GM19455 (cell line): Measurements from ENCODE around the gene AJM1.

Experiments used
- ATAC-seq: cut with Tn5 transposase; IDR thresholded peaks from one replicate; pipeline ENCODE4 v1.9.1; 2021; ENCODE audit not compliant: unreplicated experiment

Gene AJM1

DNA sequence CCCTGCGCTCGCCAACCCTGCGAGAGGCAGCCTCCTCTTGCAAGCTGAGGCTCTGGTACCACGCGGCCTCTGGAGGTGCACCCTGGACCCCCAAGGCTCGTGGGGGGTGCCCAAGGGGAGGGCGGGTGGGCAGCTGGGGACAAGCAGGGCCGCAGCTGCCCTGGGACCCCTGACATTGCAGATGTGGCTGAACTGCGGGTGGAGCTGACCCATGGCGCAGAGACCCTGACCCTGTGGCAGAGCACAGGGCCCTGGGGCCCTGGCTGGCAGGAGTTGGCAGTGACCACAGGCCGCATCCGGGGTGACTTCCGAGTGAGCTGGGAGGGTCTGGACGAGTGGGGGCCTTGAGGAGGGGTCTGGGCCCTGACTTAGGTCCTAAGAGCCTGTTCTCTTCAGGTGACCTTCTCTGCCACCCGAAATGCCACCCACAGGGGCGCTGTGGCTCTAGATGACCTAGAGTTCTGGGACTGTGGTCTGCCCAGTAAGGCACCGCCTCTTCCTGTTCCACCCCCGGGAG, 11.4 kb downstream of the AJM1 start:
- no peak for ATAC-seq

DNA sequence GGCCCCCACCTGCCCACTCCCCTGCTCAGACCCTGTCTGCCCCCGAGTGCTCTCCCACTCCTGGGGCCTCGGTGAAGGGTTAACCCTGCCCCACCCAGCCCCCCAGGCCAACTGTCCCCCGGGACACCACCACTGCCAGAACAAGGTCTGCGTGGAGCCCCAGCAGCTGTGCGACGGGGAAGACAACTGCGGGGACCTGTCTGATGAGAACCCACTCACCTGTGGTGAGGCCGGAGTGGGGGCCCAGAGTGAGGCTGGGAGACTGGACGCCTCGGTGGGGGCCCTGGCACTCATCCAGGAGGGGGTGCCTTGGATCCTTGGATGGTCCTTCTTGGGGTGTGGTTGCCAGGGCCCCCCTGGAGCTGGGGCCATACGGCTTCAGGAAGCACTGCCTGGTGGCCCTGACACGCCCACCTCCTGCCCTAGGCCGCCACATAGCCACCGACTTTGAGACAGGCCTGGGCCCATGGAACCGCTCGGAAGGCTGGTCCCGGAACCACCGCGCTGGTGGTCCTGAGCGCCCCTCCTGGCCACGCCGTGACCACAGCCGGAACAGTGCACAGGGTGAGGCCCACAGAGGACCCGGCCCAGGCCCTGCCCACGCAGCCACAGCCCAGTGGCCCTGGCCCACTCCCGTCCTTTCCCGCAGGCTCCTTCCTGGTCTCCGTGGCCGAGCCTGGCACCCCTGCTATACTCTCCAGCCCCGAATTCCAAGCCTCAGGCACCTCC, 12.0 kb downstream of the AJM1 start:
- no peak for ATAC-seq

DNA sequence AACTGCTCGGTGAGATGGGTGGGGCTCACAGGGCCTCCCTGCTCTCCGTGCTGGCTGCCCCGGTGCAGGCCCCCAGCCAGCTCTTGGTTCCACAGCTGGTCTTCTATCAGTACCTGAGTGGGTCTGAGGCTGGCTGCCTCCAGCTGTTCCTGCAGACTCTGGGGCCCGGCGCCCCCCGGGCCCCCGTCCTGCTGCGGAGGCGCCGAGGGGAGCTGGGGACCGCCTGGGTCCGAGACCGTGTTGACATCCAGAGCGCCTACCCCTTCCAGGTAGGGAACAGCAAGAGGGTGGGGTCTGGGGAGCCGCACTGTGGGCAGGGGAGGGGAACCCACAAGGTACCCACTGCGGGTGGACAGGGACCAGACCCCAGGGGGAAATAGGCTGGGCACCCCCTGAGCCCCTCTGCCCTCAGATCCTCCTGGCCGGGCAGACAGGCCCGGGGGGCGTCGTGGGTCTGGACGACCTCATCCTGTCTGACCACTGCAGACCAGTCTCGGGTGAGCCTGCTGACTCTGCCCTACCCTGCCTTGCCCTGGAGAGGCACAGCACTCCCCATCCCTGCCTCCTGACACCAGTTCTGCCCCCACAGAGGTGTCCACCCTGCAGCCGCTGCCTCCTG, 12.7 kb downstream of the AJM1 start:
- no peak for ATAC-seq

DNA sequence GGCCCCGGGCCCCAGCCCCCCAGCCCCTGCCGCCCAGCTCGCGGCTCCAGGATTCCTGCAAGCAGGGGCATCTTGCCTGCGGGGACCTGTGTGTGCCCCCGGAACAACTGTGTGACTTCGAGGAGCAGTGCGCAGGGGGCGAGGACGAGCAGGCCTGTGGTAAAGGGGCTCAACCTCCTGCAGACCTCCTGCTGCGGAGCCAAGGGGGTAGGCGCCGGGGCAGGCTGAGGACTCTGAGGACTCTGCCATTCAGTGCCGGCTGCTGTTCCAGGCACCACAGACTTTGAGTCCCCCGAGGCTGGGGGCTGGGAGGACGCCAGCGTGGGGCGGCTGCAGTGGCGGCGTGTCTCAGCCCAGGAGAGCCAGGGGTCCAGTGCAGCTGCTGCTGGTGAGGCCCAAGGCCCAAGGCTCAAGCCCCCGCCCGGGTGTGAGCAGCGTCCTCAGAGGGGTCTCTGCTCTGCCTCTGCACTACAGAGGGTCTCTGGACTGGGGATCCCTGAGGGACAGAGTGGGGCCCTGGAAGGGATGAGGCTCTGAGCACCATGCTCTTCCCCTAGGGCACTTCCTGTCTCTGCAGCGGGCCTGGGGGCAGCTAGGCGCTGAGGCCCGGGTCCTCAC, 13.3 kb downstream of the AJM1 start:
- ATAC-seq, result no peak

DNA sequence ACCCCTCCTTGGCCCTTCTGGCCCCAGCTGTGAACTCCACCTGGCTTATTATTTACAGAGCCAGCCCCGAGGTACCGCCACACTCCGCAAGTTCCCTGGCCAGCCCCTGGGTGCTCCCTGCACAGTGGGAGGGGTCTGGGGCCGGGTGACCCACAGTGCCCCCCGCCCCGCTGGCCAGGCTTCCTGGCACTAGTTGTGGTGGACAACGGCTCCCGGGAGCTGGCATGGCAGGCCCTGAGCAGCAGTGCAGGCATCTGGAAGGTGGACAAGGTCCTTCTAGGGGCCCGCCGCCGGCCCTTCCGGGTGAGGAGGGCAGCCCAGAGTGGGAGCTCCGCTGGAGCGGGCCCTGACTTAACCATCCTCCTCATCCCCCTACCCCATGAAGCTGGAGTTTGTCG, 13.8 kb downstream of the AJM1 start:
- ATAC-seq, result no peak

DNA sequence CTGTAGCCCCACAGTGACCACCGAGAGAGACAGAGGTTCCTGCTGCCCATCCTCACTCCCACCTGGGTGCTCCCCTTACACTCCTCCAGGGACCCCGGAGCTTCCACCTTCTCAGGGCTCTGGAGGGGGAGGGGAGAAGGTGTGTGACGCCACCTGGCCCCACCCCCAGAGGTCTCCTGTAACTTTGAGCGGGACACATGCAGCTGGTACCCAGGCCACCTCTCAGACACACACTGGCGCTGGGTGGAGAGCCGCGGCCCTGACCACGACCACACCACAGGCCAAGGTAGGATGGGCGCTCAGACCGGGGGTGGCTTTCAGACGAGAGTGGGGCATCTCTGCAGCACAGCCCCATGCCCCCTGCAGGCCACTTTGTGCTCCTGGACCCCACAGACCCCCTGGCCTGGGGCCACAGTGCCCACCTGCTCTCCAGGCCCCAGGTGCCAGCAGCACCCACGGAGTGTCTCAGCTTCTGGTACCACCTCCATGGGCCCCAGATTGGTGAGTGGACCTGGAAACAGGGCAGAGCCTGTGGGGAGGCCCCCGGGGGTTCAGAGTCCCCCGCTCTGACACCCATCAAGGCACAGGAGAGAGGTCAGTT, 14.4 kb downstream of the AJM1 start:
- no peak for ATAC-seq

DNA sequence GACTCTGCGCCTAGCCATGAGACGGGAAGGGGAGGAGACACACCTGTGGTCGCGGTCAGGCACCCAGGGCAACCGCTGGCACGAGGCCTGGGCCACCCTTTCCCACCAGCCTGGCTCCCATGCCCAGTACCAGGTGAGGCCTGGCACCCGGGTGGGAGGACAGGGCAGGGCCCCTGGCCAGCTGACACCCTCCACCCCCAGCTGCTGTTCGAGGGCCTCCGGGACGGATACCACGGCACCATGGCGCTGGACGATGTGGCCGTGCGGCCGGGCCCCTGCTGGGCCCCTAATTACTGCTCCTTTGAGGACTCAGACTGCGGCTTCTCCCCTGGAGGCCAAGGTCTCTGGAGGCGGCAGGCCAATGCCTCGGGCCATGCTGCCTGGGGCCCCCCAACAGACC, 14.9 kb downstream of the AJM1 start:
- no peak for ATAC-seq

DNA sequence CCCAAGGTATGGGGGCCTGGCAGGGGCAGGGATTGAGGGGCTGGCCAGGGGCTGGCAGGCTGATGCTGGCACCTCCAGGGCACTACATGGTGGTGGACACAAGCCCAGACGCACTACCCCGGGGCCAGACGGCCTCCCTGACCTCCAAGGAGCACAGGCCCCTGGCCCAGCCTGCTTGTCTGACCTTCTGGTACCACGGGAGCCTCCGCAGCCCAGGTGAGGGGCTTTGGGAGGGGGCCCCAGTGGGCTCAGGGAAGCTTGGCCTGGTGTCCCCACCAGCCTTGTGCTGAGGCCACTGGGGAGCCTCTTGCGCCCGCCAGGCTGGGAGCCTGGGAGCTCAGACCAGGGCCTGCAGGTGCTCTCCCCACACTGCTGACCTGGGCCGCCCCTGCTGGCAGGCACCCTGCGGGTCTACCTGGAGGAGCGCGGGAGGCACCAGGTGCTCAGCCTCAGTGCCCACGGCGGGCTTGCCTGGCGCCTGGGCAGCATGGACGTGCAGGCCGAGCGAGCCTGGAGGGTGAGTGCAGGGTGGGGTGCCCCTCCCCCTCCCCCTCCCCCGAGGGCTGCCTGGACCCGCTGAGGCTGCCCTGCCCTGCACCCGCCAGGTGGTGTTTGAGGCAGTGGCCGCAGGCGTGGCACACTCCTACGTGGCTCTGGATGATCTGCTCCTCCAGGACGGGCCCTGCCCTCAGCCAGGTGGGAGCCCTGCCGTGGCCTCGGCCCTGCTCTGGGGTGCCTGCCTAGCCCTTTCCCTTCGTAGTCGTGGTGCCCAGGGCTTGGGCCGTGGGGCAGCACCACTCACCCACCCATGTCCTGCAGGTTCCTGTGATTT, 15.5 kb downstream of the AJM1 start:
- no peak for ATAC-seq

DNA sequence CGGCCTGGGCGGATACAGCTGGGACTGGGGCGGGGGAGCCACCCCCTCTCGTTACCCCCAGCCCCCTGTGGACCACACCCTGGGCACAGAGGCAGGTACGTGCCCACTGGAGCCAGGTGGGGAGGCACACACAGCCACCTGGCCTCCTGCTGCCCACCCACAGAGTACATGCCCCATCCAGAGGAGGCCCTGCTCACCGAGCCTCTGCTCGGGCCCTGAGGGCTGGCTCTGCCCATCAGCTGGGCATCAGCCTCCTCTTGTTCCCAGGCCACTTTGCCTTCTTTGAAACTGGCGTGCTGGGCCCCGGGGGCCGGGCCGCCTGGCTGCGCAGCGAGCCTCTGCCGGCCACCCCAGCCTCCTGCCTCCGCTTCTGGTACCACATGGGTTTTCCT, 16.2 kb downstream of the AJM1 start:
- no peak for ATAC-seq

DNA sequence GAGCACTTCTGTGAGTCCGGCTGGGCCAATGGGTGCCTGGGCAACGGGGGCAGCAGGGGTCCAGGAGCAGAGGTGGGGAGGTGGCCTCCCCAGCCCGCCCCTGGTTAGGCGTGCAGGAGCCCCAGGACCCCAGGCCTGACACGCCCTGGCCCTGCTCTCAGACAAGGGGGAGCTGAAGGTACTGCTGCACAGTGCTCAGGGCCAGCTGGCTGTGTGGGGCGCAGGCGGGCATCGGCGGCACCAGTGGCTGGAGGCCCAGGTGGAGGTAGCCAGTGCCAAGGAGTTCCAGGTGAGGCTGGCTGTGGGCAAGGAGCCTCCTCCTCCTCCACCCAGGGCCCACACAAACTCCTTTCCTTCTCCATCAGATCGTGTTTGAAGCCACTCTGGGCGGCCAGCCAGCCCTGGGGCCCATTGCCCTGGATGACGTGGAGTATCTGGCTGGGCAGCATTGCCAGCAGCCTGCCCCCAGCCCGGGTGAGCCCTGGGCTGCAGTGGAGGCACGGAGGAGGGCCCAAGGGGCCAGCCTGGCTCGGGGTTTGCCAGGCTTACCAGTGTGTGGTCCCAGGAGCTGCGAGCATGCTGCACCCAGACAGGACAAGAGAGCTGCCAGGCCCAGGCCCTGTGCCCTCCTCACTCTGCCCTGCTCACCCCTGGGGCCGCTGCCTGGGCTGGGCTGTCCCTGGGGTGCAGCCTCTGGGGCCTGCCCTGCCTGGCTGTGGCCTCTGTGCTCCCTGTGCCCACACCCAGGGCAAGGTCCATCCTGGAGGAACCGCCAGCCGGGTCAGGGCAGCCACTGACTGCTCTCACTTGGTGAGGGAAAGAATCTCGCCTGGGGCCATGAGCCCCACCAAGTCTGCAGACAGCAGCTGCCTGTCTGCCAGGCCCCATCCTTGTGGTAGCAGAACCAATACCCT, 16.8 kb downstream of the AJM1 start:
- no peak for ATAC-seq

DNA sequence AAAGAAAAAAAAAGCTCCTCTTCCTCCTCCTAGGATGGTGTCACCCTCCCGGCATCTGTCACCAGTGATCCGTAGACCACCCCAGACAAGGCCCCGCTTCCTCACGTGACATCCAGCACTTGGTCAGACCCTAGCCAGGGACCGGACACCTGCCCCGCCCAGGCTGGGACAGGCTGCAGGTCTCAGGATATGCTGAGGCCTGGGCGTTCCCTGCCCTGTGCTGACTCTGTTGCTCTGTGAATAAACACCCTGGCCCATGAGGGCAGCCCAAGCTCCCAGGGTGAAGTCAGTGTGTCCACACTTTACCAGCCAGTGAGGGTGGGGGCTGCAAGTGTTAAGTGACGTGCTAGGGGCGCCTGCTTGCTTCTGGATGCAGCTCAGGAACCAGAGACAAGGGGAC, 18.3 kb downstream of the AJM1 start:
- no peak for ATAC-seq

DNA sequence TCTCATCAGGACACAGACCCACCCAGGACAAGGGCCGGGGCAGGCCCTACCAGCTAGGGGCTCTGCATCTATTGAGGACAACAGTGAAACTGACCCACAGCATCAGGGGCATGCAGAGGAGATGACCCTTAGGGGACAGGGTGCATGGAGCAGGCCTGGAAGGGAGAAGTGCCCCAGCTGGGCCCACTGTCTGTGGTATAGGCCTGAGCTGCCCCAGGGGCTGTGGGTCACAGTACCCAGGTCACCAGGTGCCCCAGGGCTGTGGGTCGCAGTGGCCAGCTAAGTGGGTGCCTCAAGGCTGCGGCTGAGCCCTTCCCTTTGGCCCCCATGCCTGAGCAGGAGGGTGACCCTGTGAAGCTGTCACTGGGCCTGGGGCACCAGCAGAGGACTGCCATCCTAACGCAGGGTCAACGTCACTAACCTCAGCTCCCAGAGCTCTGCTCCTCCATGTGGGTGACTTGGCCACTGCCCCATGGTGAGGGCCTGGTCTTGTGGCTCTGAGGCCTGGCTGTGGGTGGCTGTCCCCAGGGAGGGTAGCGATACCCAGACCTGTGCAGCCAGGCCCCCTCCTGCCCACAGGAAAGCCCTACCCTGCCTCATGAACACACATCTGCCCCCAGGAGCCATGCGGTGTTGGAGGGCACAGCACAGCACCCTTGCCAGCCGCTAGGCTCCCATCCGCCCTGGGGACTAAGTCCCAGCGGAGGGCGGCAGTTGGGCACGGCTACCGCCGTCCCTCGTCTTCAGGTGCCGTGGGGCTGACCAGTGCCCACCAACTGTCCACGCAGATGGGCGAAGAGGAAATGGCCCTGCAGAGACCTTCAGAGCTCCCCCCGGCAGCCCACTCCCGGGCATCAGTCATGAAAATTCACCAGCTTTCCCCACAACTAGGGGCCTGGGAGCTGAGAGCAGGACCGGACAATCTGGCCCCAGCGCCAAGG, 18.9 kb downstream of the AJM1 start:
- ATAC-seq, result no peak

DNA sequence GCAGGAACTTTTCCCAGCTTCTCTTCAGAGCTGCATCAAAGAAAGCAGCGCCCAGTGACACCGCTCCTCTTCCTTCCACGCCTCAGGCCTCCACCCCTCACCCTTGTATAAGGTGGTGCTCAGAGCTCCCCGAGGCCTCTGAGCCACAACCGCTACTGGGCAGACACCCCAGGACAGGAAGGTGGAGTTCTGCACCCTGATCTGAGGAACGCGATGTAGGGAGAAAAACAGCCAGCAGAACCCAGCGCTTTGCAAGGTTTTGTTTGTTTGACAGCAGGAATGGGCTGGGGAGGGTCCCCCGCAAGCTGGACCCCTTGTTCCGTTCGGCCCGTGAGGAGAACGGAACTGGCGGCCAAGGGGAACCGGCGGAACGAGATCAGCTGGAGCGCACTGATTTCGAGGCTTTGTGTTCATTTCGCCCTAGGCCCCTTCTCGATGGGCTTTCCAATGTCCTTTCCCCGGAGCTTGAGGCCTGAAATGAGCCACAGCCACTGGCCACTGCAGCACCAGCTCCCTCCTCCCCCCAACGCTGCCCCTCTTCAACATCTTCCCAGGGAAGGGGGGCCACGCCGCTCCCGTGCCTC, 19.7 kb downstream of the AJM1 start:
- no peak for ATAC-seq

DNA sequence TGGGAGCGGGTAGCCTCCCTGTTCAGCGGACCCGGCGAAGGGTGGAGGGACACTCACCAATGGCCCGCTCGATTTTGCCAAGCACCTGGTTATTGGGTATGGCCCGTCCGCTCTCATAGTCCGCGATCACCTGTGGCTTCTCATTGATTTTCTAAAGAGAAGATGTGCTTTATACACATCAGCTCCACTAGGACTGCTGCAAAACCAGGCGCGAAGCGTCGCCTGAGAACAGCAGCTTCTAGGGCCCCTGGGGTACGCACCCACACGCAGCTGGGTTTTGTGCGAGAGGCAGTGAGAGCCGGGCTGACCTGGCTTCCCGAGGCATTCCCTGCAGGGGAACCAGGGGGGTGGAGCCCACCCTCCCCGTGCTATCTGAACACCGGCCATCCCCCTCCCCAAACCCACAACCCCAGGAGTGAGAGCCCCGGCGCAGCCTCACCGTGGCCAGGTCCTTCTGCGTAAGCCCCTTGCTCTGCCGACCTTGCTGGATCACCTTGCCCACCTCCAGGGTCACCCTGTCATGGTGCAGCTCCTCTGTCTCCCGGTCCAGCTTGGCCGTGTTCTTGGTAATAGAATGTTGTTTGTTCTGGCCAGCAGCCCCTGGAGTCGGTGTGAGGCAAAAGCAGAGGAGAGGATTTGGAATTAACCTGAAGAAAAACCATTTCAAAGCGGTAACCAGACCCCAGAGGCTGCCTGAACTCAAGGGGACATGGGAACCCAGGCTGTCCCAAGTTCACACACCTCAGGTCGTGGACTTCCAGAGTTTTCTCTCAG, 20.8 kb downstream of the AJM1 start:
- no peak for ATAC-seq

DNA sequence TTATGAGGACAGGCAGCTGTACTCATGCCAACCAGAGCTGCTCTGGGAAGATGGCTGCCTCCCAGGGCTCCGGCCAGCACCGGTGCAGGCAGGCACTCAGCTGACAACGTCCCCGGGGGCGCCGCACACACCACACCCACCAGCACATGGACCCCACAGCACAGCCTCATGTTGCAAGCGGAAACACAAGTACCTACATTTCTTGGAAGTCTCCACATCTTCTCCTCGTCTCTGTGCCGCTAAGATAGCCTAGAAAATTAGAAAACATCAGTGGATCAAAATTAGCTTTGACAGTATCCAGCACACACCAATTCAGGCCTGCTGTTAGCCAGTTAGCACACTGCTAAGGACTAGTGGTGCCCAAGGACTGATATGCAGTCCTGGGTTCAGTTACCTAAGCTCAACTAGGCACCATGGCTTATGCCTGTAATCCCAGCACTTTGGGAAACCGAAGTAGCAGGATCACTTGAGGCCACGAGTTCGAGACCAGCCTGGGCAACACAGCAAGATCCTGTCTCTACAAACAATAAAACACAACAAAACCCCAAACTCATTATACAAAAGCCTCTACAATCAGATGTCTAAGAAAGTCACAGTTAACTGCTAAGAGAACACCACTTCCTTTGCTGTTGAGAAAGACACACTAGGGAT, 21.5 kb downstream of the AJM1 start:
- ATAC-seq, result no peak

DNA sequence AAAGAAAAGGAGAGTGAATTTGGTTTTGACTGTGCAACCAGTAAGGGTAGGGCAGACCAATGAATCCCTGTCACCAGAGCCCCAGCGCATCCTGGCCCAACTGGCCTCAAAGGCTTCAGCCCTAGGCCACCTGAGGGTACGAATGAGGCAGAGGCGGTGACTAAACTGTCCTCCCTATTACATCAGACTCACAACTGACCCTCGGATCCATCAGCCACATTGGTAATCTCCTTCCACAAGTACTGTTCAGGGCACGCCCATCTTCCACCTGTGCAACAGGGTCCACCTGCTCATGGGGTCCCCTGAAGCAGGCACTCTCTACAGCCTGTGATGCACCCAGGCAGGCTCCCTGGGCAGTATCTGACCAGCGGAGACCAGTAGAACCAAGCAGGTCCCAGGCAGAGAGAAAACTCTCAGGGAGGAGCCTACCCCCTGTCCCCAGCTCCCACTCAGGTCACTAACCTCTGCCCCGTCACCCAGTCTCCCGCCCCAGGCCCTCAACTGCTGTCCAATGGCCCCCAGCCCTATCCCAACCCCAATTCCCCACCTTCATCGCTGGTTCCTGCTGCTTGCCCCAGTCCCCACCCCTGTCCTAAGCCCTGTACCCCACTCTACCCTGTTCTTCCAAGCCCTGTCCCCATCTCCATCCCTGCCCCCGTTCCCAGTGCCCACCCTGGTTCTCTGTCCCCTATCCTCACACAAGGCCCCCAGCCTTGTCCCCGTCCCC, 22.9 kb downstream of the AJM1 start:
- ATAC-seq, result no peak

DNA sequence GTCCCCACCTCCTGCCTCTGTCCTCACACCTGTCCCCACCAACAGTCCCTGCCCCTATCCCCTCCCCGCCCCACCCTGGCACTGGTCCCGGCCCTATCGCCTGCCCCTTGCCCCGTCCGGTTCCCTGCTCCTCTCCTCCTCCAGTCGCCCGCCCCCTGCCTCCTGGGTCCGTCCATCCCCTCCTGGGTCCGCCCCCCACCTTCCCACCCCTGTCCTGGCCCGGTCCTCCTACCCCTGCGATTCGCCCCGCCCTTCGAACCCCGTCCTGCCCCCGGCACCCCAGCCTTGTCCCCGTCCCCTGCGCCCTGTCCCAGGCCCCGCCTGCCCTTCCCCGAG, 23.5 kb downstream of the AJM1 start:
- ATAC-seq, result no peak
